Epithelial cell of esophagus (primary cell): ENCODE results near the gene CLCN1.
A peak's percentile ranks its signal among the peaks of the same experiment; 100 is the strongest.

Source experiments
- DNase-seq: peaks from one replicate; pipeline ENCODE4 v3.0.0; 2010; ENCODE audit warnings: low read depth
- H3K4me3 ChIP-seq: 2 replicates; pipeline ENCODE4 v1.5.1; 2011; ENCODE audit warnings: mild to moderate bottlenecking, low read length, control low read depth
- CTCF ChIP-seq: IDR thresholded peaks from 2 replicates; pipeline ENCODE4 v1.5.1; 2011; ENCODE audit warnings: low read depth, mild to moderate bottlenecking, low read length, control low read depth, inconsistent platforms; ENCODE audit not compliant: insufficient read depth; ENCODE audit errors: missing control alignments

Gene CLCN1

DNA sequence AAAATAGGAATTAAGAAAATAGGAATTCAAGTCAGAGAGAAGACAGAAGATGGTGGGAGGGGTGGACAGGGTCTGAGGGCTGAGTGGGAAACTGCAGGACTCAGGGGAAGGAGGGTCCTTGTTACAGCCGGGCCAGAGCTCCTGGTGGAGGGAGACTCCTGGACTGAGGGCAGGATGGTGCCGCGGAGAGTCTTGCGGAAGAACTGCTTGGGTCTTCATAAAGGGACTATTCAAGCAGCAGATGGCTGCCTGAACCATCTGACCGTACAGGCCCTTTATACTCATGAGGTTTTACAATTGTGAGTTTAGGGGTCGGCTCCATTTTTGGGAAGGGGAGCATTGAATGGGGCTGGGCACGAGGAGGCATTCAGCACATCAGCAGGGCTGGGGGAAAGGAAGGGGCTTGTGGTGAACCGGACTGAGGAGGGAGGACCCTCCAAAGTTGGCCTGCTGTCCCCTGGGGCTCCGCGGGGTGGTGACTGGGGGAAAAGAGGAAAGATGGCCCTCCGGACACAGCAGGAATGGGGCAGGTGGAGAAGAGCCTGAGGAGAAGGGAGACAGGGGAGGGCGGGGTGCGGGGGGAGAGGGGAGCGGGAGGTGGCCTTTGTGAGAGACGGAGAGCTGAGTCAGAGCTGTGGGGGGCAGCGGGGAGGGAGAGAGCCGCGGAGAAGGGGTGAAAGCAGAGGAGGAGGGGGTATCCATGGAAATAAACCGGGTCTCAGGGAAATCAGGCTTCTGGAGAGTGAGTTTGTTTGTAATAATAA lies 45.1 kb downstream of the CLCN1 start:
- H3K4me3 ChIP-seq, result no peak overlapping the region
- TF ChIP-seq CTCF, result no peak
- DNase-seq, result no peak

- no peak for DNase-seq
Observed at GRCh38 chr7:143361552-143362130, 45.7 kb downstream of the CLCN1 start.

DNA sequence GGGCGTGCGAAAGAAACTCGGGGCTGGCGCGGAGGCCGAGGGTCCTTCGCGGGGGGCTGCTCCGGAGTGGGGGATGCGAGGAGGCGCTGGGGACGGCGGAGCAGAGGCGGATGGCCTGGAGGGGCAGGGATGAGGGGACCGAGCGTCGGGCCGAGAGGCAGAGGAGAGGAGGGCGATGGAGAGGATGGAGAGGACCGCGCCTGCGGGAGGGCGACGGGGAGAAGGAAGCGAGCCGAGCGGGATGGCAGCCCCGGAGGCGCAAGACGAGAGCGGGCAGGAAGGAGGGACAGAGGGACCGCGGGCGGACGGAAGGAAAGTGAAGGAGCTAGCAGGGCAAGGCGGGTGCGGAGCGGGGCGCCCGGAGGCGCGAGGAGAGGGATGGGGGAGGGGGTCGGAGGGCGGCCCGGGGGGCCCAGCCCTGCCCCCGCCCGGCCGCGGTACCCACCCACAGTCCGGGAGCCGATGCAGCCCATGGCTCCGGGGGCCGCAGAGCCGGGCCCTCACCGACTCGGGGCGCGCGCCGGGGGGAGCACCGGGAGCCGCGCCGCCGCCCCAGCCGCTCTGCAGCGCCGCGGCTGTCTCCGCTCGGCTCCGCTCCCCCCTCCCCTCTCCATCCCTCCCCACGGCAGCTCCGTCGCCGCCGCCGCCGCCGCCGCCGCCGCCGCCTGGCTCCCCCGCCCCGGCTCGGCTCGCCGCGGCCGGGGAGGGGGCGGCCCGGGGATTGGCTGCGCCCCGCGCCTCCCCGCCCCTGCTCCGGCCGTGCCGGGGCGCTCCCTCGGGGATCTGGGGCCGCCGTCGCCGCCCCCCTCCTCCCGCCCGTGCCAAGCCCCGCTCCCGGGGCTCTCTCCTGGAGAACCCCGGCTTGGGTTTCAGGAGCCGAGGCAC lies 46.5 kb downstream of the CLCN1 start, which contains the start of gene FAM131B:
Gene FAM131B (minus strand): TSS at position 583 of the 885 bp plus-strand sequence. CDS start 110 bp downstream, at position 473.
- H3K4me3 ChIP-seq, result peak within 1 kb of the TSS; percentile 36
- DNase-seq, result no peak

More at GRCh38 chr7:143361552-143362130, 45.7 kb downstream of the CLCN1 start:
- no peak overlapping the region for H3K4me3 ChIP-seq
- TF ChIP-seq CTCF, result no peak

GRCh38 chr7:143363016-143363937 lies 47.4 kb downstream of the CLCN1 start:
- DNase-seq, result no peak
- no peak overlapping the region for H3K4me3 ChIP-seq
- no peak for TF ChIP-seq CTCF

More for the DNA sequence above, 46.5 kb downstream of the CLCN1 start, which contains the start of gene FAM131B:
- TF ChIP-seq CTCF, result no peak

DNA sequence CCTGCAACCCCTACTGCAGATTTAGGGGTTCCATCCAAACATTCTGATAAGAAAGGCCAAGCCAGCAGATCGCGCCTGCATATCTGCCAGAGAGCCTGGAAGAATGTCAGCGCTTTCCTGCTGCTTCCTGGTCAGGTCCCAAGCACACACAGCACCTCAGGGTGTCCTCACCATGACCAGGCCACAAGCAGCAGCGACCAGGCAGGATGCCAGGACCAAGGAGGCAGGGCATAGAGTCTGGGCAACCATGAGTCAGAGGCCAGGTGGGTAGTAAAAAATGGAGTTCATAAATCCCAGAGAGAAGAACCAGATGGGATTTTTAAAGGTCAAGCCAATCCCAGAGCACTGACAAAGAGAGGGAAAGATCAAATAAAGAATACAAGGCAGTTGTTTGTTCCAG lies 52.1 kb downstream of the CLCN1 start:
- no peak overlapping the region for H3K4me3 ChIP-seq
- peak; percentile 64 for DNase-seq
- no peak for TF ChIP-seq CTCF

- TF ChIP-seq CTCF, result no peak
- no peak overlapping the region for H3K4me3 ChIP-seq
- DNase-seq, result no peak
Observed at GRCh38 chr7:143368387-143368786, 52.5 kb downstream of the CLCN1 start.
